HAP-1 (cell line): ENCODE results near the gene FAM47E.
"Not testable (repeated sequence)": the region's sequence is repeated elsewhere in the genome, so short reads cannot be mapped to it uniquely, and the experiment has no call there.

Experiments used
- DNase-seq, 2 experiments: peaks; one replicate each; pipeline ENCODE4 v3.0.0-alpha.2; 2016 to 2020; ENCODE audit warnings: low spot score in 2 of 2
- H3K27me3 ChIP-seq: fragments of 250-450 bp; sonication (Bioruptor Pico); 2 replicates; pipeline ENCODE4 v1.5.1; 2020; ENCODE audit warnings: low read depth, mild to moderate bottlenecking, moderate library complexity
- H3K36me3 ChIP-seq: fragments of 250-450 bp; sonication (Bioruptor Pico); replicated peaks from 2 replicates; pipeline ENCODE4 v1.5.1; 2020; ENCODE audit warnings: mild to moderate bottlenecking
- H3K4me1 ChIP-seq: fragments of 250-450 bp; sonication (Bioruptor Pico); 2 replicates; pipeline ENCODE4 v1.5.1; 2020; ENCODE audit warnings: mild to moderate bottlenecking
- H3K4me3 ChIP-seq: fragments of 250-450 bp; sonication (Bioruptor Pico); 2 replicates; pipeline ENCODE4 v1.5.1; 2020; ENCODE audit warnings: mild to moderate bottlenecking, moderate library complexity
- H3K9me3 ChIP-seq: fragments of 250-450 bp; sonication (Bioruptor Pico); 2 replicates; pipeline ENCODE4 v1.5.1; 2020; ENCODE audit warnings: mild to moderate bottlenecking, moderate library complexity
- in situ Hi-C: fragments of 300-500 bp; cut with MboI; formaldehyde crosslinking; loops from 3 replicates; pipeline ENCODE4 v1.14.3; 2020; ENCODE audit warnings: low sequenced_read_pairs, inconsistent platforms, mixed read lengths

FAM47E gene

GRCh38 chr4:76280488-76281441 is 29.2 kb downstream of the FAM47E start:
- in situ Hi-C loops, result no loop called here
- Histone ChIP-seq H3K4me1 (no peaks in the 10 kb centered on the region), H3K27me3 (no peaks in the 10 kb centered on the region), H3K4me3 (no peak overlapping the region), H3K9me3 (no peaks in the 10 kb centered on the region), H3K36me3 (no peaks in the 10 kb centered on the region)
- no peak for DNase-seq

GRCh38 chr4:76281594-76281993 is 30.1 kb downstream of the FAM47E start:
- in situ Hi-C loops, H3K4me1 ChIP-seq, H3K4me3 ChIP-seq, H3K27me3 ChIP-seq, DNase-seq, H3K9me3 ChIP-seq, H3K36me3 ChIP-seq: not testable (repeated sequence)

- Histone ChIP-seq H3K27me3 (no peaks in the 10 kb centered on the region), H3K9me3 (0 out of 2 replicates have a peak, but pooled peaks cover 2% of the 10 kb centered on the region), H3K36me3 (no peaks in the 10 kb centered on the region), H3K4me1 (no peaks in the 10 kb centered on the region), H3K4me3 (no peak overlapping the region)
- in situ Hi-C loops, result no loop called here
- DNase-seq, result no peak
These were observed 31.6 kb downstream of the FAM47E start for GRCh38 chr4:76282941-76283689.

- no peak for DNase-seq
- H3K4me1 ChIP-seq, result no peaks in the 10 kb centered on the region
- no peaks in the 10 kb centered on the region for H3K36me3 ChIP-seq
- 0 out of 2 replicates have a peak, but pooled peaks cover 2% of the 10 kb centered on the region for H3K9me3 ChIP-seq
- H3K27me3 ChIP-seq, result no peaks in the 10 kb centered on the region
- no peak overlapping the region for H3K4me3 ChIP-seq
- in situ Hi-C loops, result no loop called here
These were observed 32.4 kb downstream of the FAM47E start for GRCh38 chr4:76283900-76284299.

GRCh38 chr4:76287811-76288210 is 36.3 kb downstream of the FAM47E start:
- H3K27me3 ChIP-seq, in situ Hi-C loops, H3K36me3 ChIP-seq, H3K9me3 ChIP-seq, H3K4me3 ChIP-seq, H3K4me1 ChIP-seq, DNase-seq: not testable (repeated sequence)

- Histone ChIP-seq H3K36me3 (no peaks in the 10 kb centered on the region), H3K4me3 (no peak overlapping the region), H3K27me3 (no peaks in the 10 kb centered on the region), H3K4me1 (no peaks in the 10 kb centered on the region), H3K9me3 (peaks cover 5% of the 10 kb centered on the region; the same call in 1 of the 2 replicates)
- no peak for DNase-seq
- in situ Hi-C loops, result no loop called here
These were observed 41.2 kb downstream of the FAM47E start for GRCh38 chr4:76292730-76293129.

- Histone ChIP-seq H3K27me3 (no peaks in the 10 kb centered on the region), H3K4me1 (no peaks in the 10 kb centered on the region), H3K9me3 (peaks cover 6% of the 10 kb centered on the region), H3K36me3 (no peaks in the 10 kb centered on the region), H3K4me3 (no peak overlapping the region)
- no peak for DNase-seq
- in situ Hi-C loops, result no loop called here
These were observed 42.3 kb downstream of the FAM47E start for GRCh38 chr4:76293772-76294171.

- DNase-seq, result no peak
- peaks cover 6% of the 10 kb centered on the region for H3K9me3 ChIP-seq
- no peaks in the 10 kb centered on the region for H3K4me1 ChIP-seq
- no peaks in the 10 kb centered on the region for H3K27me3 ChIP-seq
- no peaks in the 10 kb centered on the region for H3K36me3 ChIP-seq
- in situ Hi-C loops, result no loop called here
- H3K4me3 ChIP-seq, result no peak overlapping the region
These were observed 44.8 kb downstream of the FAM47E start for GRCh38 chr4:76296286-76296820.

GRCh38 chr4:76298227-76298626 is 46.7 kb downstream of the FAM47E start:
- DNase-seq, result no peak
- H3K4me1 ChIP-seq, result no peaks in the 10 kb centered on the region
- no peak overlapping the region for H3K4me3 ChIP-seq
- H3K36me3 ChIP-seq, result no peaks in the 10 kb centered on the region
- peaks cover 6% of the 10 kb centered on the region for H3K9me3 ChIP-seq
- no peaks in the 10 kb centered on the region for H3K27me3 ChIP-seq
- in situ Hi-C loops, result no loop called here

GRCh38 chr4:76300012-76300411 is 48.5 kb downstream of the FAM47E start:
- in situ Hi-C loops, result no loop called here
- Histone ChIP-seq H3K4me3 (no peak overlapping the region), H3K36me3 (no peaks in the 10 kb centered on the region), H3K4me1 (no peaks in the 10 kb centered on the region), H3K9me3 (peaks cover 6% of the 10 kb centered on the region), H3K27me3 (no peaks in the 10 kb centered on the region)
- DNase-seq, result no peak

GRCh38 chr4:76301068-76301774 is 49.7 kb downstream of the FAM47E start:
- H3K27me3 ChIP-seq, result no peaks in the 10 kb centered on the region
- in situ Hi-C loops, result no loop called here
- no peak overlapping the region for H3K4me3 ChIP-seq
- peaks cover 6% of the 10 kb centered on the region for H3K9me3 ChIP-seq
- no peaks in the 10 kb centered on the region for H3K4me1 ChIP-seq
- DNase-seq, result no peak
- no peaks in the 10 kb centered on the region for H3K36me3 ChIP-seq

GRCh38 chr4:76301775-76302162 is 50.2 kb downstream of the FAM47E start:
- DNase-seq, result no peak
- H3K4me1 ChIP-seq, result no peaks in the 10 kb centered on the region
- in situ Hi-C loops, result no loop called here

GRCh38 chr4:76302826-76303438 is 51.4 kb downstream of the FAM47E start:
- Histone ChIP-seq H3K4me1 (0 out of 2 replicates have a peak, but pooled peaks cover 5% of the 10 kb centered on the region), H3K27me3 (no peaks in the 10 kb centered on the region), H3K36me3 (no peaks in the 10 kb centered on the region), H3K4me3 (no peak overlapping the region), H3K9me3 (peaks cover 3% of the 10 kb centered on the region)
- DNase-seq, result no peak
- in situ Hi-C loops, result no loop called here

More at GRCh38 chr4:76301775-76302162, 50.2 kb downstream of the FAM47E start:
- Histone ChIP-seq H3K9me3 (peaks cover 6% of the 10 kb centered on the region), H3K36me3 (no peaks in the 10 kb centered on the region), H3K27me3 (no peaks in the 10 kb centered on the region), H3K4me3 (no peak overlapping the region)
